HG03039 (cell line): ENCODE data around the gene NR0B1.

Experiments used
- ATAC-seq: cut with Tn5 transposase; IDR thresholded peaks from one replicate; pipeline ENCODE4 v1.9.1; 2021; ENCODE audit warnings: mild to moderate bottlenecking, moderate library complexity; ENCODE audit not compliant: unreplicated experiment

Gene NR0B1

GRCh38 chrX:30275498-30275897 lies 33.7 kb downstream of the NR0B1 start:
- ATAC-seq = no peak

GRCh38 chrX:30270639-30271038 lies 38.6 kb downstream of the NR0B1 start:
- no peak for ATAC-seq

GRCh38 chrX:30262763-30263162 lies 46.4 kb downstream of the NR0B1 start:
- no peak for ATAC-seq

GRCh38 chrX:30261012-30261411 lies 48.2 kb downstream of the NR0B1 start:
- ATAC-seq = no peak

- no peak for ATAC-seq
Observed at GRCh38 chrX:30259927-30260326, 49.3 kb downstream of the NR0B1 start.
